H1 (cell line): ENCODE data around the gene RNF13. TPM values are rescaled to one million over a fixed set of nuclear protein-coding genes. Genes with fewer than 3 reads are reported as not detected.

Experiments
- CTCF ChIA-PET: fragments of 300-600 bp; sonication (Branson Sonifier 250); formaldehyde crosslinking; loops from one replicate; lab custom pipeline; 2021; ENCODE audit not compliant: partially characterized antibody; lab: Charles Lee
- POLR2A ChIA-PET: fragments of 300-600 bp; sonication (Branson Sonifier 250); formaldehyde crosslinking; loops from one replicate; lab custom pipeline; 2021; ENCODE audit warnings: inconsistent platforms; ENCODE audit not compliant: partially characterized antibody; lab: Charles Lee
- DNase-seq, 2 experiments: peaks; one replicate each; pipeline versions ENCODE4 v3.0.0 to v3.0.0-alpha.2; 2010 to 2022; ENCODE audit warnings: low spot score in 2 of 2, low read depth in 1 of 2, mixed read lengths in 1 of 2
- FAIRE-seq: peaks from 2 replicates; lab custom pipeline; 2011; peaks lifted over from hg19 to GRCh38; lab: Jason Lieb, UNC
- H2AFZ ChIP-seq: 2 replicates; pipeline ENCODE4 v1.8.1; 2012; ENCODE audit warnings: low read length, inconsistent platforms
- H2AK5ac ChIP-seq: 2 replicates; pipeline ENCODE4 v1.6.1; 2013; ENCODE audit warnings: low read depth, low read length
- H2BK120ac ChIP-seq: replicated peaks from 2 replicates; pipeline ENCODE3; 2013; ENCODE audit warnings: low read depth, low read length, inconsistent platforms
- H2BK12ac ChIP-seq: 2 replicates; pipeline ENCODE4 v1.6.1; 2013; ENCODE audit warnings: low read depth, low read length
- H2BK15ac ChIP-seq: 2 replicates; pipeline ENCODE4 v1.6.1; 2013; ENCODE audit warnings: low read length
- H2BK20ac ChIP-seq: 2 replicates; pipeline ENCODE4 v1.6.1; 2013; ENCODE audit warnings: low read length
- H2BK5ac ChIP-seq: 2 replicates; pipeline ENCODE4 v1.6.1; 2013; ENCODE audit warnings: low read depth, low read length
- H3K14ac ChIP-seq: 2 replicates; pipeline ENCODE4 v1.6.1; 2013; ENCODE audit warnings: inconsistent platforms; ENCODE audit not compliant: insufficient read length
- H3K18ac ChIP-seq: 2 replicates; pipeline ENCODE4 v1.6.1; 2013; ENCODE audit warnings: low read length; ENCODE audit errors: extremely low read depth
- H3K23ac ChIP-seq: 2 replicates; pipeline ENCODE4 v1.6.1; 2013; ENCODE audit warnings: inconsistent platforms; ENCODE audit not compliant: insufficient read length
- H3K23me2 ChIP-seq: 2 replicates; pipeline ENCODE4 v1.6.1; 2013; ENCODE audit warnings: low read depth, low read length
- H3K27ac ChIP-seq: 2 replicates; pipeline ENCODE4 v1.6.1; 2011; ENCODE audit warnings: low read depth, low read length, inconsistent platforms
- H3K27me3 ChIP-seq, 4 experiments: replicated peaks in 1 of 4; 1 replicate in 1 of 4; 2 replicates in 3 of 4; pipeline versions ENCODE4 v1.6.1 to v1.8.1; 2011 to 2013; ENCODE audit warnings: low read length in 3 of 4, mild to moderate bottlenecking in 3 of 4, inconsistent platforms in 2 of 4, mixed read lengths in 2 of 4, moderate library complexity in 1 of 4; ENCODE audit not compliant: control insufficient read depth in 3 of 4, insufficient read depth in 3 of 4; ENCODE audit errors: extremely low read depth in 1 of 4
- H3K36me3 ChIP-seq, 4 experiments: 2 replicates each; pipeline versions ENCODE4 v1.6.1 to v1.8.1; 2011 to 2013; ENCODE audit warnings: mild to moderate bottlenecking in 4 of 4, low read length in 3 of 4, moderate library complexity in 2 of 4, control low read depth in 1 of 4, inconsistent platforms in 1 of 4; ENCODE audit not compliant: insufficient read depth in 4 of 4, control insufficient read depth in 2 of 4
- H3K4ac ChIP-seq: replicated peaks from 2 replicates; pipeline ENCODE3; 2013; ENCODE audit warnings: low read length, low read depth, mixed read lengths, inconsistent platforms; ENCODE audit not compliant: insufficient read length
- H3K4me1 ChIP-seq, 4 experiments: replicated peaks in 1 of 4; 1 replicate in 1 of 4; 2 replicates in 3 of 4; pipeline versions ENCODE4 v1.6.1 to v1.8.1; 2011 to 2013; ENCODE audit warnings: low read length in 3 of 4, inconsistent platforms in 2 of 4, mixed read lengths in 1 of 4; ENCODE audit not compliant: insufficient read depth in 4 of 4, control insufficient read depth in 3 of 4
- H3K4me2 ChIP-seq, 2 experiments: 2 replicates each; pipeline versions ENCODE4 v1.6.1 to v1.8.1; 2011 to 2013; ENCODE audit warnings: low read depth in 2 of 2, low read length in 2 of 2, control low read depth in 1 of 2, inconsistent platforms in 1 of 2, mild to moderate bottlenecking in 1 of 2; ENCODE audit not compliant: insufficient read depth in 1 of 2
- H3K4me3 ChIP-seq, 4 experiments: fragments of 200-600, 300-600 bp in 1 of 4; sonication (generic), shearing (Covaris generic), sonication (Bioruptor Twin) in 1 of 4; 2 replicates each; pipeline versions ENCODE4 v1.5.1 to v1.8.1; 2011 to 2016; ENCODE audit warnings: low read length in 4 of 4, low read depth in 3 of 4, control low read depth in 2 of 4, inconsistent platforms in 2 of 4, mild to moderate bottlenecking in 2 of 4, mixed read lengths in 1 of 4, moderate library complexity in 1 of 4; ENCODE audit not compliant: insufficient read depth in 2 of 4; ENCODE audit errors: extremely low read depth in 1 of 4
- H3K56ac ChIP-seq: replicated peaks from 2 replicates; pipeline ENCODE3; 2013; ENCODE audit warnings: low read depth, mild to moderate bottlenecking, mixed read lengths, low read length, inconsistent platforms; ENCODE audit not compliant: insufficient read length
- H3K79me1 ChIP-seq: 2 replicates; pipeline ENCODE4 v1.6.1; 2013; ENCODE audit warnings: low read depth, low read length, control low read depth
- H3K79me2 ChIP-seq, 2 experiments: 2 replicates each; pipeline versions ENCODE4 v1.6.1 to v1.8.1; 2012 to 2013; ENCODE audit warnings: low read length in 2 of 2, mild to moderate bottlenecking in 2 of 2, inconsistent platforms in 1 of 2; ENCODE audit not compliant: insufficient read depth in 2 of 2, control insufficient read depth in 1 of 2
- H3K9ac ChIP-seq, 4 experiments: replicated peaks in 1 of 4; 1 replicate in 1 of 4; 2 replicates in 3 of 4; pipeline versions ENCODE4 v1.6.1 to v1.8.1; 2011 to 2013; ENCODE audit warnings: low read depth in 3 of 4, low read length in 3 of 4, control low read depth in 2 of 4, mild to moderate bottlenecking in 2 of 4, moderate library complexity in 2 of 4, inconsistent platforms in 1 of 4; ENCODE audit errors: extremely low read depth in 1 of 4
- H3K9me3 ChIP-seq, 2 experiments: 2 replicates each; pipeline versions ENCODE4 v1.6.1 to v1.8.1; 2012 to 2013; ENCODE audit warnings: mild to moderate bottlenecking in 2 of 2, moderate library complexity in 2 of 2, control low read depth in 1 of 2, inconsistent platforms in 1 of 2, low read depth in 1 of 2, low read length in 1 of 2, mixed read lengths in 1 of 2; ENCODE audit not compliant: insufficient read depth in 2 of 2
- H4K20me1 ChIP-seq, 2 experiments: replicated peaks in 1 of 2; 2 replicates each; pipeline versions ENCODE3 to v1.8.1; 2011 to 2013; ENCODE audit warnings: inconsistent platforms in 2 of 2, low read length in 2 of 2, mild to moderate bottlenecking in 1 of 2; ENCODE audit not compliant: insufficient read depth in 2 of 2, control insufficient read depth in 1 of 2
- H4K5ac ChIP-seq: 2 replicates; pipeline ENCODE4 v1.6.1; 2013; ENCODE audit warnings: low read length, low read depth, mixed read lengths, inconsistent platforms; ENCODE audit not compliant: insufficient read length
- H4K8ac ChIP-seq: 2 replicates; pipeline ENCODE4 v1.8.0; 2013; ENCODE audit warnings: mild to moderate bottlenecking, moderate library complexity, low read length, inconsistent platforms; ENCODE audit not compliant: insufficient read depth; ENCODE audit errors: extremely low read depth
- H4K91ac ChIP-seq: replicated peaks from 2 replicates; pipeline ENCODE3; 2013; ENCODE audit warnings: low read length, mixed read lengths, inconsistent platforms; ENCODE audit not compliant: insufficient read length
- EZH2 ChIP-seq: fragments of 200-600 bp; sonication (generic); IDR thresholded peaks from 2 replicates; pipeline ENCODE4 v1.7.1; 2012; ENCODE audit warnings: low read depth, mild to moderate bottlenecking, moderate library complexity, low read length, inconsistent platforms; ENCODE audit not compliant: severe bottlenecking
- TAF1 ChIP-seq: IDR thresholded peaks from 2 replicates; pipeline ENCODE4 v1.6.1; 2011; ENCODE audit warnings: mild to moderate bottlenecking, low read depth, low read length
- polyA plus RNA-seq, 7 experiments: library from polyadenylated mRNA; depleted of rRNA in 3 of 7; stranded (reverse) in 5 of 7; unstranded in 2 of 7; fragments of >200 nt in 5 of 7; fragments of 200-250 nt in 2 of 7; gene quantifications; 1 replicate in 5 of 7; 2 replicates in 1 of 7; 4 replicates in 1 of 7; pipeline versions ENCODE4 v1.2.1 to v1.2.3, GENCODE V29; 2011 to 2013; ENCODE audit warnings: missing spikeins in 2 of 7, mixed read lengths in 2 of 7
- total RNA-seq: library from RNA; stranded (reverse); fragmentation: NEBNext Ultra II Directional; extraction: Animal tissue kit (Norgen Biotek cat#: 25700); gene quantifications from 2 replicates; pipeline ENCODE4 v1.2.1, GENCODE V29; 2021

Gene RNF13
- total and polyA plus RNA-seq, 2 of the 8 experiments (the other 6 are each of a cell fraction or from before 2014, with no cell fraction given), result 19.4 to 35.4 TPM

GRCh38 chr3:149906036-149906435, 93.0 kb downstream of the RNF13 start:
- no peak overlapping the region for H2BK12ac ChIP-seq
- H4K91ac ChIP-seq, result no peak overlapping the region
- no peak overlapping the region for H2BK15ac ChIP-seq
- no peak overlapping the region for H3K4me3 ChIP-seq
- POLR2A ChIA-PET, result interaction anchor here (0.6 kb wide), 1 partner anchor 112 kb away, joined by 3 read pairs; no protein-coding TSS in a partner anchor
- no peaks in the 10 kb centered on the region for H3K79me1 ChIP-seq
- H3K4ac ChIP-seq, result no peak overlapping the region
- H3K9ac ChIP-seq, result no peak overlapping the region
- H3K36me3 ChIP-seq, result no peaks in the 10 kb centered on the region
- H2BK20ac ChIP-seq, result no peak overlapping the region
- no peaks in the 10 kb centered on the region for H3K4me1 ChIP-seq
- no peak overlapping the region for H3K18ac ChIP-seq
- H2AK5ac ChIP-seq, result no peak overlapping the region
- no peak overlapping the region for H4K8ac ChIP-seq
- CTCF ChIA-PET, result interaction anchor here (0.6 to 6.8 kb wide), 3 partner anchors 27 to 770 kb away, joined by 3 to 33 read pairs (median 3); no protein-coding TSS in a partner anchor
- no peak overlapping the region for H2BK120ac ChIP-seq
- H3K27ac ChIP-seq, result no peak overlapping the region
- DNase-seq (no peak), FAIRE-seq (no peak)
- H3K56ac ChIP-seq, result no peak overlapping the region
- H4K5ac ChIP-seq, result no peak overlapping the region
- no peak overlapping the region for H3K23ac ChIP-seq
- H2BK5ac ChIP-seq, result no peak overlapping the region
- no peaks in the 10 kb centered on the region for H3K79me2 ChIP-seq
- no peaks in the 10 kb centered on the region for H3K23me2 ChIP-seq
- peaks cover 0 to 2% of the 10 kb centered on the region in 2 experiments for H4K20me1 ChIP-seq
- H3K27me3 ChIP-seq, result no peaks in the 10 kb centered on the region
- no peaks in the 10 kb centered on the region for H3K9me3 ChIP-seq
- no peak overlapping the region for H3K4me2 ChIP-seq
- no peak overlapping the region for H3K14ac ChIP-seq
- no peak overlapping the region for H2AFZ ChIP-seq
- TF ChIP-seq EZH2, result no peak
- no peak for TF ChIP-seq TAF1
